GOT3 (cell line): Measurements from ENCODE around the gene TTC34.

ENCODE experiments used
- DNase-seq: peaks from one replicate; lab custom pipeline; 2025; ENCODE audit warnings: mixed read lengths; lab: John Stamatoyannopoulos, UW

Gene TTC34

GRCh38 chr1:2801535-2802291 is at the start of gene TTC34:
Gene TTC34, minus strand, starts transcription at chr1:2801693. Its CDS starts 866 bp downstream, at chr1:2800827.
- DNase-seq, result no peak

DNA sequence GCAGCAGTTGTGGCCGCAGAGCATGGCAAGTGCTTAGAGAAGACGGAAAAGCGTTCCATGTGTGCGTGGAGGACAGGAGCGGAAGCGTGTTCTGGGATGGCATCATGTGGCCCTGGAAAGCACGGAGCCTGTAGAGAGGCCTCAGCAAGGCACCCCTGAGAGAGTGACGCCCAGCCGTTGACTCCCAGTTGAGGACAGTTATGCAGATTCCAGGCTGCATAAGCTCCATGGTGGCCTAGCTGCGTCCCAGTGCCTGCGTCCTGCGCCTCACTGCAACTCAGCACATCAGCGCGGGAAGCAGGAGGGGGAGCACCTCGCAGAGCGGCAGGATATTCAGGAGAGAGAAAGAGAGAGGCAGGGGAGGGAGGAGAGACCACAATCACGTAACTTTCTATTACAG is 49.0 kb upstream of the TTC34 start:
- no peak for DNase-seq

DNA sequence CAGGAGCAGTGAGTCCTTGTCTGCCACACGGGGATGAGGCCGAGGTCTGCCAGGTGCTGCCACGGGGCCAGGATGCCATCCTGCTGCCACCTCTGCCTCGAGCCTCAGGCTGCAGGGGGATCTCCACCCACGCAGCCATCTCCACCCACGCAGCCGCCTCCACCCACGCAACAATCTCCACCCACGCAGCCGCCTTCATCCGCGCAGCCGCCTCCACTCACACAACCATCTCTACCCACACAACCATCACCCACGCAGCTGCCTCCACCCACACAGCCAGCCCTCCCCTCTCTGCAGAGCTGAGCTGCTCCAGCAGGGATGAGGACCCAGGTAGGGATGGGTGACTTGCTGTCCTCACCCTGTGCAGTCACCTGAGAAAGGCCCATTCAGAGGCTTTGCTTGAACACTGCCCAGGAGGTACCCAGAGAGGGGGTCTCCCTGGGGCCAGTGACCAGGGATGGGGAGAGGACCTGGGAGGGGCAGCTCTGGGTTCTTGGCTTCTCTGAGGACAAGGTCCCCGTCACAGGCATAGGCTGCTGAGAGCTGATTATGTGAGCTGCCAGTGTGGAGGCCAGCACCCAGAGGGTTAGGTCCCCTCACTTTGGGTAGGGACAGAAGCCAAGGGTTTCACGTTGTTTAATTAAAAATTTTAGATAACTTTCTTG is 46.6 kb upstream of the TTC34 start:
- DNase-seq, result no peak

DNA sequence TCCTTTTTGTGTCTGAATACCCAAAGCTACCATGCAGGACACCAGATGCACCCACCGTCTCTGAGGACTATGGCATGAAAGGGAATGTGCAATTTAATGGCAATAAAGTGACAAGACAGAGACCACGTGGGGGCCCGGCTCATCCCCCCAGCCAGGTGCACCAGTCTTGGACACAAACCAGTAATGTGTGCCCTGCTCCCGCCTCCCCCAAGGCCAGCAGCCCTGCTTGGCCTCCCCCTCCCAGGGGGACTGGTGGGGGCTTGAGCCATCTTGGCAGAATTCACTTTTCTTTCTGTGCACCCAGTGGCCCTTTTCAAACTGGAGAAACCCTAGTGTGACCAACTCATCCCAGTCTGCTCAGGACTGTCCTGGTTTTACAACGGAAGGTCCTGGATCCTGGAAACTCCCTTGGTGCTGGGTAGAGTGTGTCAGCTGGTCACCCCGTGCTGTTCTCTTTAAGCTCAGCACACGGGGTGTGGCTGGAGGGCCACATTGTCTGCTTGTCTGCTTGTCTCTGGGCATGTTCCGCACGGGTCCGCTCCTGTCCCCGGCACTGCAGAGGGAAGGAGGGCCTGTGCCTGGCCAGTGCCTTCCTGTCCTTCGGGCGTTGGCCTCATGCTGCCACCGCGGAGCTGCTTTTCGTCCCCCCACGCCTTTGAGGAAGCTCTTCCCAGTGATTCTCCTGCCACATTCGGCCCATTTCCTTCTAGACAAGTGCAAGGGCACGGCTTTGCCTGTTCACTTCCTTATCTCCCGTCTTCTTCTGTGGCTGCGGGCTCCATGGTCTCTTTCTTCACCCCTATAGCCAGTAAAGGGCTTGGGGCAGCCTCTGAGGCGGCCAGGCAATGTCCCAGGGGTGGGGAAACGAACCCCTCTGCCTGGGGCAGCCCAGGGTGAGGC is 45.8 kb upstream of the TTC34 start:
- no peak for DNase-seq

- no peak for DNase-seq
These were observed 44.4 kb upstream of the TTC34 start for GRCh38 chr1:2845869-2846268.

- DNase-seq, result no peak
These were observed 38.7 kb upstream of the TTC34 start for GRCh38 chr1:2840036-2840809.

DNA sequence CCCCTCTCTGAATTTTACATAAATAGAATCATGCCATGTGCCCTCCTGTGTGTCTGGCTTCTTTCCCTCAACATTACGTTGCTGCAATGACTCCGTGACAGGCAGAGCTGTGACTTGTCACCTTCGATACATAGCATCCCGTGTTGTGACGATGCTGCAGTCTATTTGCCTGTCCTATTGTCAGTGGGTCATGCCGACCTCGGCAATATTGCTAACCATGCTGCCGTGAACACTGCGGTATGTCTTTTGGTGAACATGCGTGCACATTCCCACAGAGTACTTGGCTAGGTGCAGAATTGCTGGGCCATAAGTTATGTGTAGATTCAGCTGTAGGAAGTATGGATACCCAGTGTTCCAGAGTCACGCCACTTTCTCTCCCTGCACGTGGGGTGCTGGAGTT is 36.3 kb upstream of the TTC34 start:
- DNase-seq, result no peak

GRCh38 chr1:2837316-2837715 is 35.8 kb upstream of the TTC34 start:
- no peak for DNase-seq

DNA sequence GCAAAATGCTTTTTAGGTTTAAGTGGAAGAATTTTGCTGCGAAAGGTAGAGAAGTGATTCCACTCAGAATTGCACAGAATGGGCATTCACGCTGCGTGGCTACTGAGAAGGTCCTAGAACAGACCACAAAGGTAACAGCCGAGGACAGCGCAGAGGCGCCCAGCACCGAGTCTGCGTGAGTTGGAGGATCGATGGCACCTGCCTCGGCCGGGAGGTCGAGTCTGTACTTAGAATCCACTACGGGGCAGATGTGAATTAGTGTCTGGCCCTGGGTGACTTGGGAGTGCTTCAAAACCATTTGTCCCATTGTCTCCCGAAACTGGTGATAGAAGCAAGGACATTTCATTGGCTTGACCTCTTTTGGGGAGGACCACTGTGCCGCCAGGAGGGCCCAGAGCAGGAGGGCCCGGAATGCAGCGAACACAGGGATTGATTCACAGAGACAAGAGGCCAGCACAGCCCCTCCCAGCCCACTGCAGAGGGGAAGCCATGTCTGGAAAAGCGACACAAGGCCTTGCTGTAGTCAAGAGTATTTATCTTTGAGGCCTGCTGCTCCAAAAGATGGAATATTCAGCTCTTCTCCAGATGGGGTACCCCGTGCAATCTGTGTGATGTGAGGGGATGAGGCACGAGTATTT is 35.0 kb upstream of the TTC34 start:
- DNase-seq, result no peak

DNA sequence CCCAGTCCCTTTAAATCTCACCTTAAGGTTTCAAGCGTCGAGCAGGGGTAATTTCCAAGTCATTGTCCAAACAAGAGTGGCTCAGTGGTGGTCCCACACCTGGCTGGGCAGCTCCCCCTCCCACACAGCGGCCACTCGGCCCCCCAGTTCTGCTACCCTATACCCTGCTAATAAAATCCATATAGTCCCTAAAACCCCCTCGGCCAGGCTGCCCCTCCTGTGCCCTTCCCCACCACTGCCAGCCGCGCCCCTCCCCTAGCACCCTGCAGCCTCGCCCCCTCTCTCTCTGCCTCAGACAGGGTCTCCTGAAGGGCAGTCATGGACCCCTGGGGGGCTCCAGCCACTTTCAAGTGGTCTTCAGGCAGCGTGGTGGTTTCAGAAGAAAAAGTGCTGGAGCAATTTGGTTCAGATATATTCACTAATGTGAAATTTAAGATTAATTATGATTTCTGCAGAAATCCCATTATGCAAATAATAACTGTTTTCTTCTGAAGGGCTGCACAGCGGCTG is 34.2 kb upstream of the TTC34 start:
- no peak for DNase-seq

DNA sequence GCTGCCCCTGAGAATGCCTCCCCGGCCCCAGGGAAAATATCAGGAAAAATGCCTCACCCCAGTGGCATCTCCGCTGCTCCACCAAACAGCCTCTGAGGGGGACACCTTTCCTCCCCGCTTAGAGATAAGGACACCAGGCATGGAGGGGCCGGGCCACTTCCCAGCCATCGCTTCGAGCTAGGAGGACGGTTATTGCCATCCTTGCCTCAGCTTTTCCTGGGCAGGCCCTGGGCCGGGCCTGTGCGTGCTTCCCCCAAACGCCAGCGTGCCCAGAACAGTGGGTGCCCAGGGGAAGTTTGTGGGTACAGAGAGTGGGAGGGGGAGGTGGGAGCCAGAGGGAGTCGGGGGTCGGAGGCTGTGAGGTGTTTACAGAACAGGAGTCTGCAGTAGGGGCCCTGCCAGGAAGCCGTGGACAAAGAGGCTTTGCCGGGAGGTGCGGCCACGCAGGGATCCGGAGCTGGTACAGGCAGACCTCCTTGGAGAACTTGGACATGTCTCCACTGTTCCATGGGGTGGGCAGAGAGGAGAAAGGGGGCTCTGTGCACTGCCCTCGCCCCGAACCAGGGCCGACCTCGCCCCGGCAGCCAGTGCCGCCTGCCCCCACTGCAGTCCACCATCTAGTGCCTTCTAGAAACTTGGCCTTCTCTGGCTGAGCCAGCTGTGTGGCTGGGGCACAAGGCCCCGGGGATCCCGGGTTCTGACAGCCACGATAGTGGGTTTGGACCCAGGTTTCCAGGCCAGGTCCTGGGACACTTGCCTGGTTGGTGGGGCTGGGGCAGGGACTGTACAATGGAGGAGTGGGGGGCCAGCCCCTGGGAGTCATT is 33.5 kb upstream of the TTC34 start:
- no peak for DNase-seq

DNA sequence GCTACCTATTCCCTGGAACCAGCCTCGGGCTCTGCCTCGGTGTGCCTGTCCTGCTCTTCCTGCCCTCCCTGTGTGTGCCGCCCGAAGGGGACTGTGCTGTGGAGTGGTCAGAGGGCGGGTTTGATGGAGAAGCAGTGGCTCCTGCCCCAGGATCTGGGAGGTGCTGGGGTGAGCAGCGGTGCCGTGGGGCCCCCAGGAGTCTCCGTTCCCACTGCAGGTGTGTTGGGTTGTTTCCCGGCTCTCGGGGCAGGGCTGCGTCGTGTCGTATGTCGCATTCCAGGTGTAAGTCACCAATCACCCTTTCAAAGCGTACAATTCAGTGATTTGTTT is 32.6 kb upstream of the TTC34 start:
- DNase-seq, result no peak

DNA sequence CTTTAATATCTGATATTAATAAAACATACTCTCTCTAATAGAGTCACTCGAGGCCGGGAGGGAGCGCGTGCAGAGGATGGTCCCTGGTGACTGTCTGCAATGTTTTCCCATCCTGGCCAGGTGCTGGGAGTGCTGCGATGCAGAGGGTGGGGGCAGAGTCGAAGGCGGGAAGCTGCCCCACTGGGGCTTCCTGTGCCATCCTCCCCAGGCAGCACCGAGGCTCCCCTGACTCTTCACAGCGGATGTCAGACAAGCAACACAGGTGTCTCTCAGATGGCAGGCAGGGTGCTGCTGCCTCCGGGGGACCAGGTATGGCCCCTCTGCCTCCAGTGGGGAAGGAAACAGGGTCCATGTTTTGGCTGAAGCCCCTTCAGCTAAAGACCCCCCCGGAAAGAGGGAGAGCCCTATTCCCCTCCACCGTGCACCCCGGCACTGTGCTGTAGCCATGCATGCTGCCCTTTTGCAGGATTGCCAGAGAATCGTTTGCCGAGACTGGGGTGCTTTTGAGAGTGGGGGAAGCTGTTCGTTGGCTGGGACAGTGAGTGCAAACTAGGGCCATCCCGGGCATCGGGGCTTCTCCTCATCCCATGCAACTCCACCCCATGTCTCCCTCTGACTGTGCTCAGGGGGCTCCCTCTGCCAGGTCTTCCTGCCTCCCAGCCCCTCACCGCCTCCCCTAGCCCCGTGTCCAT is 32.1 kb upstream of the TTC34 start:
- no peak for DNase-seq

DNA sequence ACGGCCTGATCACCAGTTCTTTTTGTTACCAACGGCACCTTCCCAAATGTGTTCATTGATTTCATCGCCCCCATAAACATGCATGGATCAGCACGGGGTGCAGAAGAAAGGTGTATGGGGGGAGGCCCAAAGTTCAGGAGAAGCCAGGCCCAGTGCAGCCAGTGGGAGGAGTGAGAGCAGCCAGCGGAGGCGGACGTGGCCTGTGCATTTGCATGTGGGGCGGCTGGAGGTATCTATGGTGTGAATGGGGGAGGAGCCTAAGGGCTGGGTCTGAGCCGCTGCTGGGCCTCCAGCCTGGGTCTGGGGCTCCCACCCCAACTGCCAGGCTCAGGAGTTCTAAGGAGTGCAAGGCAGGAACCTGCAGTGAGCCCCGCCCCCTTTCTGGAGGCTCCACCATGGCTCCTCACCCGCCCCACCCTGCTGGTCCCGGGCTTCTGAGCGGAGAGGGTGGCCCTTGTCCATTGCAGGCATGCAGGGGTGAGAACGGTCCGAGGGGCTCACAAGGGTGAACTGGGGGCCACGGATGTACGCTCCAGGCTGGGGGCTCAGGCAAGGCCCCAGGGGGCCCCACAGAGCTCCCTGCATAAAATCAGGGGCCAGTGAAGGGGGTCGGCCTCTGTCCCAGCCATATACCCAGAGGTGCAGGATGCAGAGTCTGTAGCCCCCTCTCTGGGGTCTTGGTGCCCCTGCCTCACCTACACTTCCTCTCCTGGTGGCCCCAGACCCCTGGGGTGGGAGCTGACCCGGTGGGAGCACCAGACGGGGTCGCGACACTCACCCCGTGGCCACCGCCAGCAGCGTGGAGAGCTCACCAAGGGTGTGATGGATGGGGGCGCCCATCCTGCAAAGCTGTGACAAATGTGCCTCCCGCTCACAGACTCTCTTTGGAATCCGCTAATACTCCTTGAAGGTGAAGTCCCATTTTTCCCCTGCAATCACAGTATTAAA is 31.3 kb upstream of the TTC34 start:
- no peak for DNase-seq

GRCh38 chr1:2831596-2832212 is 30.2 kb upstream of the TTC34 start:
- no peak for DNase-seq

DNA sequence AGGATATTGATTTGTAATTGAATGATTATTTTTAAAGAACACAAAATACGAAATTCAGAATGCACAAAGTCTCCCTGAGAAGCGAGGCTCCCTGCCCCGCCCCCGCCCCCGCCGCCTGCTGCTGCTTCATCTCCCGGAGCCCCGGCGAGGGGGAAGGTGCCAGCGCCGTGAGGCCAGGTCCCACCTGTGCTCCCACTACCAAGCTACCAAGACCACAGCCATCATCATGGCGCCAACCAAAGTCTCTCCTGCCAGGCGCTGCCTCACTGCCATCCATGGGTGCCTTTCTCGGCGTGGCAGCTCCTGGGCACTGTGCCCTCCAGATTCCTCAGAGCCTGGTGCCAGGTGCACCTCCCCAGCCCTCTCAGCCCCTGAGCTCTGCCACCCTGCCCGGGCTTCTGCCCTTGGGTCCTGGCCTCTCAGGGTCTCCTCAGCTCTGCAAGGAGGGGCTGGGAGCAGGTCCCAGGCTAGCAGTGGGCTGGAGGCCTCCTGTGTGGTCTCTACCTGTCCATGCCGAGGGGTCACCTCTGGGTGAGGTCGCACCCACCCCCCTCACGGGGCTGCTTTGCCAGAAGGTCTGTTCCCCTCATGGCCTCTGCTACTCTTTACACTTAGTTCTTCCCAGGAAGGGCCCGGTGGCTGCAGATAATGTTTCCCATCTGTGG is 29.4 kb upstream of the TTC34 start:
- DNase-seq, result no peak

- no peak for DNase-seq
These were observed 28.5 kb upstream of the TTC34 start for GRCh38 chr1:2829846-2830615.
